B cell (primary cell): Measurements from ENCODE around the gene BBS5.

Source experiments
- CTCF ChIP-seq: fragments of 200-600 bp; IDR thresholded peaks from one replicate; pipeline ENCODE4 v1.8.0; 2022; ENCODE audit warnings: antibody characterized with exemption, mild to moderate bottlenecking
- EZH2 ChIP-seq: IDR thresholded peaks from 2 replicates; pipeline ENCODE4 v1.6.1; 2012; ENCODE audit warnings: borderline replicate concordance, low read depth, mild to moderate bottlenecking, moderate library complexity, low read length; ENCODE audit not compliant: insufficient read depth, poor library complexity, severe bottlenecking

- no peak for TF ChIP-seq CTCF
- TF ChIP-seq EZH2: no peak
These were observed 44.4 kb downstream of the BBS5 start for GRCh38 chr2:169523681-169524080.
